ENCODE data around the gene LPP.
A peak's percentile ranks its signal among the peaks of the same experiment; 100 is the strongest.

LPP gene

DNA sequence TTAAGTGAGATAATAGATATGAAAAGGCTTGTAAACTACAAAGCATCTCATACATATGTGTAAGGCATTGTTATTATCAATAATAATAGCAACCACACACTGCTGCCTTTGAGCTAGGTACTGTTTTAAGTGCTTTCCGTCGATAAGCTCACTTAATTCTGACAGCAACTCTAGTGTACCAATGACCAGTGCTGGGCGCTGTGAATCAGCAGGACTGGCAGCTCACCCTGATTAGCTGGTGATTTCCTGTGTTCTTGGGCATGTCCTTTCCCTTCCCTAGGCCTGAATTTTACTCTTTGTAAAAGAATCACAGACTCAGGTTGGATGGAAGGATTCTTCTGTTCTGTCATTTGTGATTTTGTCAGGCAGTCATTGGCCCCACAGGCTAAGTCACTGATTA, 215.6 kb downstream of the LPP start:
- DNase-seq: no peak

DNA sequence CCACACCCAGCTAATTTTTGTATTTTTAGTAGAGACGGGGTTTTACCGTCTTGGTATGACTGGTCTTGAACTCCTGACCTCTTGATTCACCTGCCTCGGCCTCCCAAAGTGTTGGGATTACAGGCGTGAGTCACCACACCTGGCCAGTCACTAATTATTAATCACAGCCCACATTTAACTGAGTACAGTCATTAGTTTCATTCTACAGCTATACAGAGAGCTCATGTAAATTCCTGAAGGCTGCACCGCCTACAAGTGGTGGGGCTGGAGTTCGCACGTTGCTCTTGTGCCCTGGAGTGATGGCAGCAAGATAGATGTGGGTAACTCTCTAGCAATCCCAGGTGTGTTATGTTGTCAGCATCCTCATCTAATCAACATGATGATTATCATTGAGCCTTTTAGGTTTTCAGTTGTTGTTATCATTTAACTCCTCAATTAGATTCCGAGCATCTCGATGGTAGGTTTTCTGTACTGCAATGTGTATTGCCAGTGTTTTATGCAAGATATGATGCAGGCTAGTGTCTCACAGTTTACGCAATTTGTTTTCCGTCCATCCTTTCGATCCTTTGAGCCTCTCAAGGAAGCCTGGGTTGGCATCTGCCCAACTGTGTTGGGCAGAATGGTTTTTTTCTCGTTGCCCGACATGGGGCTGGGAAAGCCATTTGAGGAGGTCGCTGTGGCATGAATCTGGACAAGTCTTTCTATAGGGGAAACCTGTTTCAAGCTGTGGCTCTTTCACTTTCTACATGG, 216.3 kb downstream of the LPP start:
- no peak for DNase-seq

DNA sequence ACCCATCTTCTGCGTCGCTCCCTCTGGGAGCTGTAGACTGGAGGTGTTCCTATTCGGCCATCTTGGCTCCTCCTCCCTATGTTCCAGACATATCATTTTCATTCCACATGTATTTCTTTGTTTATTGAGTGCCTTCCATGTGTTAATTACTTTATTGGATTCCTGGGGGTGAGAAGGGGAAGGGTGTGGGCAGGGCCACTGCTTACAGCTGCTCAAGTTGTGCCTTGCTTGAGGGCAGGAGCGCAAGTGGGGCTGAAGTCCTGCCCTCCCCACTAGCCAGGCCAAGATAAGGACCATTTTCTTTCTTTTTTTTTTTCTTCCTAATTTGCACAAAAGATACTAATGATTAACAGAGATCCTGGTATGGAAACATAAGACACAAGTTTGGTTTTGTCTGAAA, 224.8 kb downstream of the LPP start:
- DNase-seq: no peak

DNA sequence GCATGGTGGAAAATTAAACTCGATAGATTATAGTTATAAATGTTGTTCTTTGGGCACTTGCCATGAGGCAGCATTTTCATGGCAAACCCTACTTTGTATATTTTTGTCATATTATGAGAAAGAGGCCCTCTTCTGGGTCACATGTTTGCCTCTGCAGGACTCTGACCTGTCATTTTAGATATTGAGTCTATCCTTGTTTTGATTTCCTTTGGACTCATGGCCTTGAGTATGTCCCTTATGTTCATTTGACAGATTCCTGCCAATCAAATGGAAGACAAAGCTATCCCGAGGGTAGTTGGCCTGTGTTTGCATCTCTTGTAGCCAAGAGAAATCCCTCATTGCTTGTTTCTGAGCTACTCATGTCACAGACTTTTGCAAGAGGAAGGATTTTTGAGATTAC, 226.3 kb downstream of the LPP start:
- DNase-seq: no peak

DNA sequence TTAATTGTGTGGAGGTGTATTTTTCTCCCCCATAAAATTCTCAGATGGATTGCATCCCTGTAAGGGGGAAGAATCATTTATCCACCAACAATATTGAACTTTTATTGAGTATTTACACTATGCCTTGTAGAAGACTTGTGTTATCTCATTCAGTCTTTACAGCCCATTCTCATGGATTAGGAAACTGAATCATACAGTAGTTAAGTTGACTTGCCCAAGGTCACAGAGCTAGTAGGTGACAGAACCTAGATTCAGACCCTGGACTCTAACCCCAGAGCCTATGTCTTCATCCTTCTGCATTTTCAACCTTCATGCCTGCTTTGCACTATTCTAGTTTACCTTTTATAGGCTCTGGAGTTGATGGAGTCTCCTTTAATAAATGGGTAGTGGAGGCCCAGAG, 226.8 kb downstream of the LPP start:
- DNase-seq: no peak

DNA sequence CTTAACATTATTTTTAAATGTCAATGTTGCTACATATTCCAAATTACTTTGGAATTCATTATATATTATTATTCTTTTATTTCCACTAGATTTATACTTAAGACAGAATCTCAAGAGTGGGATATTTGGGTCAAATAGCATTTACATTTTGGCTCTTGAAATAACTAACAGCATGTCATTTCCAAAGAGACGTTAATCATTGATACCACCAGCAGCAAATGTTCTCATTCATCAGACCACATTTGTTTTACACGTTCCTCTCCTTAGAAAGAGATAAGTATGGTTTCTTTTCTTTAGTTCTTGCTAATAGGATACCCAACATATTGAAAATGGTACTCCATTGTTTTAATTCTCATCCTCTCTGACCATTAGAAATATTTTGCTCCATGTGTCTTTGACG, 229.8 kb downstream of the LPP start:
- no peak for DNase-seq

DNA sequence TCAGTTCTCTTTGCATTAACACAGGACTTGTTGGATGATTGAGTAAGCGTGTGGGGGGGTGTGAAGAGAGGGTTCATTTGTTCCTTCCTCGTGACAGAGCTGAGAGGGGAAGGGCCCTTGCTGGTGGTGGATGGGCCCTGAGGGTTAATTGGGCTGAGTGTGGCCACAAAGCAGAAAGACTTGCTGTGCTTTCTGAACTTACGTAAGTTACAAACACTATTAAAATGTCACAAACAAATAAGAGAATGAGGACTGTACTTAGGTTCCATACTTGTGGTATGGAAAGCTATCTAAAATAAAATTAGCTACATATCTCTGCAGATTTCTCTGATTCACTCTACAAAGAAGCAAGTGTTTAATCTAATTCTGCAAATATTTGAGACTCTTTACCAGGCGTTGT, 231.3 kb downstream of the LPP start:
- DNase-seq: peak; percentile 68 to 87 (median 81)

DNA sequence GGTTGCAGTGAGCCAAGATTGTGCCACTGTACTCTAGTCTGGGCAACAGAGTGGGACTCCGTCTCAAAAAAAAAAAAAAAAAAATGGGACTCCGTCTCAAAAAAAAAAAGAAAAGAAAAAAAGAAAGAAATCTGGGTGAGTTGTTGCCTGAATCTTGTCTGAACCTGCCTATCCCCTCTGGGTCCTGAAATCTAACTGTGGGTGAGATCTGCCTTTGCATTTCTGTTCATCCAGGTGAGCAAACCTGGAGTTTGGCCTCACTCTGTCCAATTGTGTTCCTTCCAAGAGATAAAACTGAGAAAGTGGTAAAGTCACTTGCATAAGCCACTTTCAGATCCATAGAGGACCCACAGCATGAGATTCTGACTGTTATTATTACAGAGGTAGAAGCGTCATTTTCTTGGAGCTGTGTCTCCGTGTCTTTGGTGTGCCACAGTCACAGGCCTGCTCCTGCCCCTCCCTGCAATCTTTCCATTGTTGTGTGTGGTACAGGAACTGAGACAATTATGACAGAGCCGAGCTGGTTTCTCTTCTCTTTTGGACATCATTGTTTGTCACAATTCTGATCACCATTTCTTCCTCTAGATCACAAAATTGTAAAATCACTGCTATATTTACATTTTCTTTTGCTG, 235.9 kb downstream of the LPP start:
- peak; percentile 87 to 96 (median 90) for DNase-seq

DNA sequence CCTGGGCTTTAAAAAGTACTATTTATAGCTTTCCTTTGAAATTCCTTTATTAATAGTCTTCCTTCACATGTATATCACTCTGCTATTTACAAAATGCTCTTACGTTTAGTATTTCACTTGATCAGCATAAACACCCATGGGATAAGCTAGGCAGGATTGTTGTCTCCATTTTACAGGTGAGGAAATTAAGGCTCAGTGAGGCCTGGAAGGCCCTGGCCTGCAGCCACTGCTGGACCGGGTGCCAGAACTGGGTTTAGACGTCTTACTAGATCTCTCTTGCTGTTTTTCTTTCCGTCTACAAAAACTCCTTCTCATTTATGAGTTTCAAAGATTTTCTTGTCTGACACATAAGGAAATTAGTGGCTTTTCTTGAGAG, 236.4 kb downstream of the LPP start:
- DNase-seq: no peak

DNA sequence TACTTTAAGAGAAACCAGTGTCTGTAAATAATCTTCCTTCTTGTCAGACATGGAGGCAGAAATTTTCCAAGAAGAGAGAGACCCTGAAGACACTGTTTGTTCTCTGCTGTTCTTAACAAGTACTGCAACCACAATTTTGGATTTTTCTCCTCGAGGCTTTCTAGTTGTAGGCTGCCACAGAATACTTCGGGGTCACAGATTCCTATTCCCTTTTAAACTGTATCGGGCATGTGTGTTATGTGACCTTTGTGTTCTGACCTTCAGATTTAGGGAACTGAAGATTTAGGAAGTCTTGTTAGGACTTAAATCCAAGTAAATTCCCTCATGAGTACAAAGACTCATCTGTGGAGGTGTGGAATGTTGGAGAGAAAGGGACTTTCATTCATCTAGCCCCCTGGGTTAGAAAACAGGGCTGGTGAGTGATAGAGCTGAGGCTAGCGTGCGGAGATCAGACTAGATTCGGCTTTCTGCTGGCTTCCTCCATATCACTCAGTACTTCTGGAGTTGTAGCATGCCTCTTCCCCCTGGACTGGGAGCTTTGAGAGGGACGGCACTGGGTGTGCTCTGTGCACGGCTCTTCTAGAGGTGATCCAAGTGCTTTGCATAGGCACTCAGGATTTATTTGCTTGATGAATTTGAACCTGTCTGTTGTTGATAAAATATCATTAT, 237.0 kb downstream of the LPP start:
- DNase-seq: peak; percentile 15 to 67 (median 44)

DNA sequence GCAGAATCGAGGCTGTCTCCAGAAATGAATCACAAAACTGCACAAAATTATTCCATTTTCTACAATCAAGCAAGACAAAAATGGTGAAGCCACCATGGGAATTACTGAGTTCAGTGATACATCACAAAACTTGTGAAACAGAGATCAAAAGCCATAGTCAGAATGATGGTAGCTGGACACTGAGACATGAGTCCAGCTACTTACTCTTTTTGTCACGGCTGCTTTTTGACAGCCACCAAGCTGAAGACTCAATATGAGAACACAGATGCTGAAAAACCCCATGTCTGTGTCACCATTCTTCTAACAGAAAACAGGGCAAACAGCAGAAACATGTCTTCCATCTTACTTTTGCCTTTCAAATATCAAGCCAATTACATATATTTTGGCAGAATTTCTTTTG, 237.6 kb downstream of the LPP start:
- DNase-seq: no peak

DNA sequence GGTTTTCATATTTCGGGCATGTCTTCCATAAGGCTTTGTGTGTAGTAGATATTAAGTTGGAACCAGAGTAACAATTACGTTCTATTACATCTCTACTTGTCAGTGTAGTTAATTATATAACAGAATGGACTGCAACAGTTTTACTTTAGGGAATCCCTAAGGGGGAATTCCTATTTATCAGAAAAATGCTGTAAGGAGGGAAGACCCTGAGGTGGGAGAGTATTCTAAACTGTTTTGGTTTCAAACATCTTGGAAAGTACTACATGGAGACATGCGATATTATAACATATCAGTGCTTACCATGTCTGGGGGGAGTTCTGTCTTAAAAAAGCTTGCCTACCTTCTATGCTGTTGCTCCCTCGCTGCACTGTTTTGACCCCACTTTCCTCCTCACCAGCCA, 238.1 kb downstream of the LPP start:
- DNase-seq: no peak

DNA sequence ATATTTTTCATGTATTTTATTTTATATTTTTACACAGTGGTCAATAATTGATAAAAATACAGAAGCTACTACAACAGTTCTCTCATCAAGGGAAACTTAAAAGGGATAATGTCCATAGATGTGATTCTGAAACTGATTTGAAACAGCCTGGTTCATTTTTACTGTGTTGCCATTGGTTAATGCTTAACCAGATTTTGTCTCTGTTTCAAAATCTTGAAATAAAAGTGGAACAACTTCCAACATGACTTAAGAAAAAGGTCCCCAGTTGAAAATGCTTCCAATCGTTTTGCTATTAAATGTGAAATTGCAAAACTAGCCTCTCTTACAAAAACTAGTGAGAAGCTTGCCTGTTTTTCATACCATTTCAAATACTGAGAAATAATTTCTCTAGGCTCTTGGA, 240.7 kb downstream of the LPP start:
- no peak for DNase-seq

DNA sequence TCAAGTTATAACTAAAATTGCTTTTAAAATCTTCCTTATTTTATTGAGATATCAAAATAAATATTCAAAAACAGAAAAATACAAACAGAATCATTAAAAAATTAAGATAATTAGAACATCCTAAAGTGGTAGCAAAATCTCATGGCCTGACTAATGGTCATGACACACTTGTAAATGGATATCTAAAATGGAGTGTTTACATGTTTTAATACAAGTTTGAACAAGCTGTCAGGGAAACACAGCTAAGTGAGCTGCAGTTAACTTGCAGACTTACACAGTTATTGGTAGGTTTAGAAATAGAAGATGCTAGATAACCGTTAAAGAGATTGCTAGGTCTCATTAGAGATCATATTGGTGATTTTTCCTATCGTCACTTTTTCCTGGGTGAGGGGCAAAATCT, 242.3 kb downstream of the LPP start:
- no peak for DNase-seq

DNA sequence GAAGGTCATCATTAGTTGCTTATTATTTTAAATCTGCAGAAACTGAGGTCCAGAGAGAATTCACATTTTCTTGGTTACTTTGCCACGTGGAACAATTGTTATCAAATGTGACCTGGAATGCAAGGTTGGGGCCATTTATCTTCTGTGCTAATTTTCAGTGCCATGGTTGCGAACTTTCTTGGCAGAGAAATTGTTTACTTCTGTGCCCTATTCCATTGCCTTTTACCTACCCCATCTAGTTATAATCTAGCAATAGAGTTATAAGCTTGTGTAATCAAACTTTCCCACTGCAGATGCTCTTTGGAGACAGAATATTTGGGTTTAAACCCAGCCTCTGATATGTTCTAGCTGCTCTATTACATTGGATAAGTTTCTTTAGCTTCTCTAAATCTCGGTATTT, 242.9 kb downstream of the LPP start:
- DNase-seq: no peak

DNA sequence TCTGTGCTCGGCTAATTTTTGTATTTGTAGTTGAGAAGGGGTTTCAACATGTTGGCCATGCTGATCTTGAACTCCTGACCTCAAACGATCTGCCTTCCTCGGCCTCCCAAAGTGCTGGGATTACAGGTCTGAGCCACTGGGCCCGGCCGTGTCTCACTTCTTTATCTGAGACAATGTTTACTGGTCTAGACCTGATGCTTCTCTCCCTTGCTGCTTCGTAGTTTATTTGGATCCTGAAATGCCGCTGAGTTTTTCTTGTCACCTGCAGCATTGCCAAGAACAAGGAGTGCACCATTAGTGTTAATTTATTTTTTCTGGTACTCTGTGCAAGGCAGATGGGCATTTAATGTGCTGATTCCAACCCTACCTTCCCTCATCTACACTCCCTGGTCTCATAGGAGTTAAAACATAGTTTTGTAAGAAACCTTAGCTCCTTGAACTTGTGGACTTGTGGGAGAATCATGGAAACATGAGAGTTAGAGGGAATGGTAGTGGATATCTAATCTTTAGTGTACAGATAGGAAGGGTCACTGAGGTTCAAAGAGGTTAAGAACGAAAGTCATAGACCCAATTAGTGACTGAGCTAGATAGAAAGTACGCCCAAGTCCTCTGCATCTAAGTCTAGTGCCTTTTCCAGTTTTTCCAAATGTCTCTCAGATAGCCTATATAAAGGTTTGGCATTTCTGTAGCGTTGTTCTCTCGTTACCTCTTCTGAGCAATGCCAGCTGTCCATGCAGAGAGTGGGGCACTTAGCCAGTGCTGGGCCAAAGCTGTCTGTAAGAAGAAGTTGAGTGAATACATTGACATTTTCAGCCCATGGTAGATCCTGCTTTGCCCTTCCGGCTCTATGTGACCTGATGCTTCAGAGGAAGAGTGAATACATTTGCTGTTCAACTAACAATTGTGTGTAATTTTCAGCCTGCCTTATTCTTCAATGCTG, 244.1 kb downstream of the LPP start:
- DNase-seq: no peak

DNA sequence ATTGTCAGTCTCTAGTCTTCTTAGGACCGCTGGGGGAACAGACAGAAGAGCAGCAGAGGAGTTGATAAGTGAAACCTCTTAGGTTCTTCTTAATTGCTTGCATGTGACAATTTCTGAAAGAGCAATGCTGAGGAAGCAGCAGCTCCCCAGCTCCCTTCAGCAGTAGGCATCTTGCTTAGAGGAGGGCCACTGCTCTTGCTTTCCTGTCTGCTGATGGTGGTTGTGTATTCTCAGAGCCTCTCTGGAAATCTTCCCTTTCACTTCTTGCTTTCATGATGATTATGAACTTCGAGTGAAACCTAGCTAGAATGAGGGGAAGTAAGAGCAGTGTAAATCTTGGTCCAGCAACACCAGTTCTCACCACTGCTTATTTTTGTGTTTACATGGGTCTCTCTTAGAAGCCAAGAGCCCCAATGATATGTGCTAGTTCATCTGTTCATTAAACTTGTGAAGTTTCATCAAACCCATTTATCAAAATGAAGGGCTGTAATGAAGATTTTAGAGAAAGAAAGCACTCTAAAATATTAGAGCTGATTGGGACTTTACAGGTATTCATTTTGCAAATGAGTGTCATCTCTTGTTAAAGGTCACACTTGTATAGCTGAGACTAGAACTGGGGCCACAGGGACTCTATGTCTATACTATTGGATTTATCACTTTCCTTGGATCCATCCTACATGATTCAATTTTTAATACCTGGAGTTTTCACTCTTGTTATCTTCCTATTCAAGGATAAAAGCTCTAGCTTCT, 246.7 kb downstream of the LPP start:
- DNase-seq: peak; percentile 63 to 85 (median 74)

DNA sequence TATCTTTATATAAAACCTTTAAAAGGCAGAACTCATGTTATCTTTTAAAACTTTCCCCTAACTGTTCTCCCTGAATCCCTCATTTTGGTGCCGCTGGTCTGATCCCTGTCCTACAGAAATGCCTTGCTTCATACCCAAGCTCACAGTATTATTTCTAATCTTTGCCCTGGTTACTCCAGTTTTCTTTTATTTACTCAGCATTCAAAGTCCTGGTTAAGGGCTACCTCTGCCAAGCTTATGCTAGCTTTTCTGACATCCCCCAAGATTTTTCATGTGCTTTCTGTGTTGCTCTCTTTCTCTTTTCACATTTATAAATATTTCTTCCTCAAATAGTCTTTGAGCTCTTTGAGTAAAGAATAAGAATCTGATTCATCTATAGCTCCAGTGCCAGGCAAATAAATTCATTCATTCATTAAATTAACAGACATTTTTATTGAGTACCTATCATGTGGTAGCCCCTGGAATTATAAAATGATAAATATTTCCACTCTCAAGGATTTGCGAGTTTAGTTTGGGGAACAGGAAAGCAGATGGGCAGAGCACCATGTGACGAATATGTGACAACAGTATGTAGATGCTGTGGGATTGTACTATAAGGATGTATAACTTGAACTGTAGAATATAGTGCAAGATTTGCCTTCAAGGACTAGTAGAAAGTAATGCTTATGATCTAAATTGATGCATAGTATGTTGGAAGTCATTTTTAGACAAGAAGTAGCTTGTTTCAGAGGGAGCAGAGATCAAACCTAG, 247.5 kb downstream of the LPP start:
- DNase-seq: peak in 2 of 4 experiments; percentile 26 to 46

DNA sequence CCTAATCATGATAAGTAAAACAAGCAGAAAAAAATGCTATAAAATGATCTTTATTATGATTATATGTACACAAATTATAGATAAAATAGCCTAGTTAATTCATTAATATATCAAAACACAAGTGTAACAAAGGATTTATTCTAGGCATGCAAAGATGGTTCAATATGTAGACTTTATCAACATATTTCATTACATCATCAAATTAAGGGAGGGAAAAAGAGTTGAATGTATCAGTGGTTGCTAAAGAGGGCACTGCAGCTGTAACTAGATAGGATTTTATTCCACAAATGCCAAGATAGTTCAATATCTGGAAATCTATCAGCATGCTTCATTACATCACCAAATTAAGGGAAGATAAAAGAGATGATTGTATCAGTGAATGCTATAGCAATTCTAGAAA, 248.3 kb downstream of the LPP start:
- no peak for DNase-seq

DNA sequence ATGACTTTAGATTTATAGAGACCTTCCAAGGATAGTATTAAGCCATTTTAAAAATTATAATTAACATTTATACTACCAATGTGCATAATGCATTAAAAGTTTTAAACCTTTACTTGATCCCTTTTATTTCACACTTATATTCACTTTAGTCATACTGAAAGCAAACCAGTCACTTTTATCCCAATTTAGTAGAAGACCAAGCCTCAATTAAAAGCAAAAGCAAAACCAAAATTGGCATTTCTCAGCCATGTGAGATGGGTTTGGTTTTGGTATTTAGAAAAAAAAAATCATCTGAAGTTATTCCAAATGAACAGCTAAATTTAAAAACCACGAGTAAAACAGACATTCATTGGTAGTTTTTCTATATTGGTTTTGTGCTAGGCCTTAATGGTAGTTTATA, 249.4 kb downstream of the LPP start:
- DNase-seq: no peak

DNA sequence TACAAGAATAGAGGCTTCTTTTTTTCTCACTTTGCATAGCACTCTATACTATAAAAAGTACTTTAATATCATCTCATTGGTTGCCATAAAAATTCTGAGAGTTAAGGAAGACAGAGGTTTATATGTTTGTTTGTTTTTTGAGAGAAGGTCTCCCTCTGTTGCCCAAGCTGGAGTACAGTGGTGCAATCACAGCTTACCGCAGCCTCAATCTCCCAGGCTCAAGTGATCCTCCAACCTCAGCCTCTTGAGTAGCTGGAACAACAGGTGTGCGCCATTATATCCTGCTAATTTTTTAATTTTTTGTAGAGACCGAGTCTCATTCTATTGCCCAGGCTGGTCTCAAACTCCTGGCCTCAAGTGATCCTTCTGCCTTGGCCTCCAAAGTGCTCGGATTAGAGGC, 250.2 kb downstream of the LPP start:
- no peak for DNase-seq

DNA sequence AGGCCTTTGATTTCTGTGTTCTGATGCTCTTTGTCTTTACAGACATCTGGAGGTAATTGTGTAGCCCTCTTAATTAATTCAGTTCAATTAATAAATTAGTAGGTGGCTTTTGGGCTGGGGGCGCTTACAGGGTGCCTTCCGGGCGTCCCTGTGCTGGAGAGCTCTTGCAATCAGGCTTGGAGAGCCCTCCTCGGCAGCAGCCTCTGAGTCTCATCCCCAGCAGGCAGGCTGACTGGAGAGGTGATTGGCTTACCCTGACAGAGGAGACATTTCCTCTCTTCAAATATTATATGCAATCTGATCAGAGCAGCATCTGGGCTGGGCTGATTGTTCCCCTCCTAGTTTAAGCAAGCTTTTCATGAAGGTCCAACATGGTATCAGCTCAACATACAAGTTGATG, 250.7 kb downstream of the LPP start:
- DNase-seq: no peak

Data from suppressor macrophage (primary cell).